Measurements from ENCODE around the gene EMX1.

DNA sequence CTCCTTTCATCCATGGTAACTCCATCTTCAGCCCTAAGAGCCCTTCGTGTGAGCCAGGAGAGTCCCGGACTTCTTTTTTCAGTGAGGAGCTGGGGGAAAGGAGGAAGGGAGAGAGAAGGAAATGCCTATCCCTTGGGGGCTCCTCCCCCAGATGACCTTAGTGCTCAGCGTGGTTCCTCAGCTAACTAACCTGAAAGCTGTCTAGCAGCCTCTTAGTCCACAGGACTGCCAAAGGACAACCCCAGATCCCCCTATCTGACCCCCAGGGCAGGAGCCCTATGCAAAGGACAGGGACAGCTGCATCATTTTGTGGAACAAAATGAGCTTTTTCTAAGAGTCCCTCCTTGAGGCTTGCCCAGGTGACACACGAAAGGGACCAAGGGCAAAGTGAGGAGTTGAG lies 22.2 kb upstream of the EMX1 start:
- TF ChIP-seq, protein P1, sequence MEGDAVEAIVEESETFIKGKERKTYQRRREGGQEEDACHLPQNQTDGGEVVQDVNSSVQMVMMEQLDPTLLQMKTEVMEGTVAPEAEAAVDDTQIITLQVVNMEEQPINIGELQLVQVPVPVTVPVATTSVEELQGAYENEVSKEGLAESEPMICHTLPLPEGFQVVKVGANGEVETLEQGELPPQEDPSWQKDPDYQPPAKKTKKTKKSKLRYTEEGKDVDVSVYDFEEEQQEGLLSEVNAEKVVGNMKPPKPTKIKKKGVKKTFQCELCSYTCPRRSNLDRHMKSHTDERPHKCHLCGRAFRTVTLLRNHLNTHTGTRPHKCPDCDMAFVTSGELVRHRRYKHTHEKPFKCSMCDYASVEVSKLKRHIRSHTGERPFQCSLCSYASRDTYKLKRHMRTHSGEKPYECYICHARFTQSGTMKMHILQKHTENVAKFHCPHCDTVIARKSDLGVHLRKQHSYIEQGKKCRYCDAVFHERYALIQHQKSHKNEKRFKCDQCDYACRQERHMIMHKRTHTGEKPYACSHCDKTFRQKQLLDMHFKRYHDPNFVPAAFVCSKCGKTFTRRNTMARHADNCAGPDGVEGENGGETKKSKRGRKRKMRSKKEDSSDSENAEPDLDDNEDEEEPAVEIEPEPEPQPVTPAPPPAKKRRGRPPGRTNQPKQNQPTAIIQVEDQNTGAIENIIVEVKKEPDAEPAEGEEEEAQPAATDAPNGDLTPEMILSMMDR (IDR thresholded peaks at IDR 0.05): no peak
- no peak for TF ChIP-seq POLR2A (IDR thresholded peaks at IDR 0.05)

Data from lower leg skin (tissue), 3 donors.